MM.1S (cell line): ENCODE results near the gene MBLAC2.

Experiments
- CTCF ChIP-seq: fragments of 300-600 bp; sonication (generic); IDR thresholded peaks from 2 replicates; pipeline ENCODE4 v1.5.1; 2016; ENCODE audit warnings: antibody characterized with exemption, low read length, mixed read lengths
- EZH2 ChIP-seq: fragments of 300-600 bp; sonication (generic); optimal IDR thresholded peaks from 2 replicates; pipeline ENCODE3; 2017; ENCODE audit warnings: low read depth, mild to moderate bottlenecking, antibody characterized with exemption, low read length, mixed read lengths
- EZH2phosphoT487 ChIP-seq: fragments of 300-600 bp; sonication (generic); IDR thresholded peaks from 2 replicates; pipeline ENCODE4 v1.6.1; 2018; ENCODE audit warnings: antibody characterized with exemption, low read length

- TF ChIP-seq CTCF: no peak
- TF ChIP-seq EZH2: no peak
- TF ChIP-seq EZH2phosphoT487: no peak
Observed at GRCh38 chr5:90461288-90461687, 13.3 kb downstream of the MBLAC2 start.
